Loucy (cell line): ENCODE measurements around the gene ZNF280C.
"Not testable (repeated sequence)": the region's sequence is repeated elsewhere in the genome, so short reads cannot be mapped to it uniquely, and the experiment has no call there.

Experiments used
- H2AFZ ChIP-seq: fragments of 200-600 bp; sonication (generic); 2 replicates; pipeline ENCODE4 v1.6.0; 2016; ENCODE audit warnings: antibody characterized with exemption, mild to moderate bottlenecking, low read length, moderate library complexity
- H3F3A ChIP-seq: fragments of 200-600 bp; 2 replicates; pipeline ENCODE4 v1.6.0; 2016; ENCODE audit warnings: antibody characterized with exemption, low read depth, mild to moderate bottlenecking
- H3K27me3 ChIP-seq: fragments of 200-600 bp; sonication (generic); 2 replicates; pipeline ENCODE4 v1.6.1; 2014; ENCODE audit warnings: low read length, mild to moderate bottlenecking; ENCODE audit not compliant: insufficient read depth, poor library complexity, severe bottlenecking
- H3K36me3 ChIP-seq: fragments of 200-600 bp; sonication (generic); 2 replicates; pipeline ENCODE4 v1.6.1; 2016; ENCODE audit warnings: low read length; ENCODE audit not compliant: insufficient read depth
- H3K4me1 ChIP-seq: fragments of 200-600 bp; sonication (generic); 2 replicates; pipeline ENCODE4 v1.5.1; 2014; ENCODE audit warnings: low read length, mild to moderate bottlenecking; ENCODE audit not compliant: insufficient read depth, poor library complexity, severe bottlenecking
- H3K4me2 ChIP-seq: fragments of 200-600 bp; sonication (generic); 2 replicates; pipeline ENCODE4 v1.6.0; 2014; ENCODE audit warnings: antibody characterized with exemption, low read length, low read depth, mild to moderate bottlenecking; ENCODE audit not compliant: poor library complexity, severe bottlenecking
- H3K4me3 ChIP-seq: fragments of 200-600 bp; sonication (generic); 2 replicates; pipeline ENCODE4 v1.5.1; 2014; ENCODE audit warnings: low read length, mild to moderate bottlenecking, mixed read lengths; ENCODE audit not compliant: poor library complexity, severe bottlenecking
- H3K79me2 ChIP-seq: fragments of 200-600 bp; sonication (generic); 2 replicates; pipeline ENCODE4 v1.6.1; 2014; ENCODE audit warnings: low read length; ENCODE audit not compliant: insufficient read depth
- H3K9ac ChIP-seq: fragments of 200-600 bp; sonication (generic); 2 replicates; pipeline ENCODE4 v1.6.0; 2014; ENCODE audit warnings: mild to moderate bottlenecking, low read depth, low read length, moderate library complexity; ENCODE audit not compliant: poor library complexity, severe bottlenecking
- H3K9me2 ChIP-seq: fragments of 200-600 bp; sonication (generic); replicated peaks from 2 replicates; pipeline ENCODE4 v1.6.1; 2016; ENCODE audit warnings: low read depth, low read length, mixed read lengths
- H3K9me3 ChIP-seq: fragments of 200-600 bp; sonication (generic); 2 replicates; pipeline ENCODE4 v1.6.1; 2014; ENCODE audit warnings: mild to moderate bottlenecking, antibody characterized with exemption, low read length, low read depth; ENCODE audit not compliant: insufficient read depth
- H4K20me1 ChIP-seq: fragments of 200-600 bp; sonication (generic); 2 replicates; pipeline ENCODE4 v1.6.0; 2014; ENCODE audit warnings: antibody characterized with exemption, low read length, mild to moderate bottlenecking; ENCODE audit not compliant: insufficient read depth, poor library complexity, severe bottlenecking
- CTCF ChIP-seq: fragments of 200-600 bp; sonication (generic); conservative IDR thresholded peaks from 2 replicates; pipeline ENCODE4 v1.5.1; 2014; ENCODE audit warnings: mild to moderate bottlenecking, antibody characterized with exemption, low read length
- EZH2phosphoT487 ChIP-seq: fragments of 200-600 bp; IDR thresholded peaks from 2 replicates; pipeline ENCODE4 v1.6.1; 2018; ENCODE audit warnings: antibody characterized with exemption, mild to moderate bottlenecking, moderate library complexity, borderline replicate concordance

The ZNF280C gene

GRCh38 chrX:130246084-130246483 is 22.6 kb downstream of the ZNF280C start:
- TF ChIP-seq EZH2phosphoT487 (no peak), CTCF (no peak)
- no peaks in the 10 kb centered on the region for H3K4me1 ChIP-seq
- no peak overlapping the region for H3K4me2 ChIP-seq
- H3K9me2 ChIP-seq, result no peaks in the 10 kb centered on the region
- no peaks in the 10 kb centered on the region for H3F3A ChIP-seq
- no peak overlapping the region for H2AFZ ChIP-seq
- peaks cover 16% of the 10 kb centered on the region; the same call in 1 of the 2 replicates for H3K36me3 ChIP-seq
- H3K79me2 ChIP-seq, result no peaks in the 10 kb centered on the region; the same call in 1 of the 2 replicates
- H3K9ac ChIP-seq, result no peak overlapping the region
- H3K27me3 ChIP-seq, result no peaks in the 10 kb centered on the region
- H4K20me1 ChIP-seq, result no peaks in the 10 kb centered on the region
- no peak overlapping the region for H3K4me3 ChIP-seq
- H3K9me3 ChIP-seq, result no peaks in the 10 kb centered on the region

- peaks cover 21% of the 10 kb centered on the region; the same call in 1 of the 2 replicates for H3K36me3 ChIP-seq
Measured at GRCh38 chrX:130245441-130245840, 23.3 kb downstream of the ZNF280C start.

GRCh38 chrX:130231184-130231583 is 37.5 kb downstream of the ZNF280C start:
- H3K27me3 ChIP-seq, H3K4me3 ChIP-seq, H3K4me2 ChIP-seq, H3F3A ChIP-seq, H3K4me1 ChIP-seq, H3K79me2 ChIP-seq, H3K9me3 ChIP-seq, H3K9me2 ChIP-seq, H3K9ac ChIP-seq, H2AFZ ChIP-seq, H4K20me1 ChIP-seq: not testable (repeated sequence)
- peaks cover 44% of the 10 kb centered on the region; the same call in 1 of the 2 replicates for H3K36me3 ChIP-seq

More at GRCh38 chrX:130245441-130245840, 23.3 kb downstream of the ZNF280C start:
- Histone ChIP-seq H3K9me2 (no peaks in the 10 kb centered on the region), H3K4me1 (no peaks in the 10 kb centered on the region), H3K9me3 (no peaks in the 10 kb centered on the region), H3K4me2 (no peak overlapping the region), H3F3A (no peaks in the 10 kb centered on the region), H3K79me2 (no peaks in the 10 kb centered on the region; the same call in 1 of the 2 replicates), H3K27me3 (no peaks in the 10 kb centered on the region), H4K20me1 (no peaks in the 10 kb centered on the region), H3K4me3 (no peak overlapping the region), H2AFZ (no peak overlapping the region), H3K9ac (no peak overlapping the region)
- TF ChIP-seq CTCF (no peak), EZH2phosphoT487 (no peak)

- no peaks in the 10 kb centered on the region for H3F3A ChIP-seq
- no peak overlapping the region for H3K4me2 ChIP-seq
- H3K36me3 ChIP-seq, result peaks cover 57% of the 10 kb centered on the region; the same call in 1 of the 2 replicates
- no peak overlapping the region for H3K4me3 ChIP-seq
- no peak overlapping the region for H3K9ac ChIP-seq
- H2AFZ ChIP-seq, result no peak overlapping the region
- no peaks in the 10 kb centered on the region for H4K20me1 ChIP-seq
- no peaks in the 10 kb centered on the region for H3K27me3 ChIP-seq
- no peaks in the 10 kb centered on the region for H3K9me2 ChIP-seq
- no peak for TF ChIP-seq CTCF
- no peaks in the 10 kb centered on the region for H3K4me1 ChIP-seq
- H3K79me2 ChIP-seq, result no peaks in the 10 kb centered on the region
- H3K9me3 ChIP-seq, result no peaks in the 10 kb centered on the region
Measured at GRCh38 chrX:130228871-130229270, 39.8 kb downstream of the ZNF280C start.
